Neuron (in vitro differentiated cells): Measurements from ENCODE around the gene GPR45.

Experiments
- H2AFZ ChIP-seq: one replicate; pipeline ENCODE4 v1.6.1; 2013; ENCODE audit warnings: low read depth, mild to moderate bottlenecking, inconsistent platforms, low read length, moderate library complexity
- H3K27me3 ChIP-seq: one replicate; pipeline ENCODE4 v1.6.1; 2013; ENCODE audit warnings: low read length; ENCODE audit not compliant: insufficient read depth
- H3K36me3 ChIP-seq: one replicate; pipeline ENCODE4 v1.6.1; 2013; ENCODE audit warnings: low read length; ENCODE audit not compliant: insufficient read depth
- H3K4me1 ChIP-seq: one replicate; pipeline ENCODE4 v1.6.1; 2013; ENCODE audit warnings: low read length; ENCODE audit not compliant: insufficient read depth
- H3K4me3 ChIP-seq: 2 replicates; pipeline ENCODE4 v1.5.1; 2013; ENCODE audit warnings: mild to moderate bottlenecking, low read length, moderate library complexity
- H3K9me3 ChIP-seq: one replicate; pipeline ENCODE4 v1.6.1; 2013; ENCODE audit warnings: low read length

The GPR45 gene

GRCh38 chr2:105290981-105291660, 49.6 kb downstream of the GPR45 start:
- peaks cover 40% of the 10 kb centered on the region for H3K36me3 ChIP-seq
- H3K4me1 ChIP-seq: peaks cover 11% of the 10 kb centered on the region
- H3K27me3 ChIP-seq: no peaks in the 10 kb centered on the region
- H2AFZ ChIP-seq: no peak overlapping the region
- H3K9me3 ChIP-seq: no peaks in the 10 kb centered on the region
- no peak overlapping the region for H3K4me3 ChIP-seq

- peaks cover 11% of the 10 kb centered on the region for H3K4me1 ChIP-seq
- no peaks in the 10 kb centered on the region for H3K27me3 ChIP-seq
- peaks cover 40% of the 10 kb centered on the region for H3K36me3 ChIP-seq
- H2AFZ ChIP-seq: no peak overlapping the region
- no peaks in the 10 kb centered on the region for H3K9me3 ChIP-seq
- no peak overlapping the region for H3K4me3 ChIP-seq
Measured at GRCh38 chr2:105291981-105292380, 50.4 kb downstream of the GPR45 start.
